Right lobe of liver (tissue), 4 donors: Measurements from ENCODE around the gene EML5.
A peak's percentile ranks its signal among the peaks of the same experiment; 100 is the strongest.

ENCODE experiments used
- POLR2A ChIP-seq: fragments of 450-650 bp; IDR thresholded peaks from one replicate; pipeline ENCODE4 v1.6.1; 2017; ENCODE audit warnings: antibody characterized with exemption, mild to moderate bottlenecking
- TF ChIP-seq, protein P1 (sequence below), 4 donors: fragments of 200-600 bp in 3 of 4; fragments of 450-650 bp in 1 of 4; IDR thresholded peaks; one replicate each; pipeline versions ENCODE4 v1.5.1 to v1.8.0; 2016 to 2022; ENCODE audit warnings: antibody characterized with exemption in 4 of 4, mild to moderate bottlenecking in 2 of 4
- donor health status: DM: no; HTN: no; CAD: no.
- donor health status: DM: no; HTN: no; CAD: no.
- donor health status: DM: no; HTN: yes; CAD: no.

- TF ChIP-seq, protein P1, sequence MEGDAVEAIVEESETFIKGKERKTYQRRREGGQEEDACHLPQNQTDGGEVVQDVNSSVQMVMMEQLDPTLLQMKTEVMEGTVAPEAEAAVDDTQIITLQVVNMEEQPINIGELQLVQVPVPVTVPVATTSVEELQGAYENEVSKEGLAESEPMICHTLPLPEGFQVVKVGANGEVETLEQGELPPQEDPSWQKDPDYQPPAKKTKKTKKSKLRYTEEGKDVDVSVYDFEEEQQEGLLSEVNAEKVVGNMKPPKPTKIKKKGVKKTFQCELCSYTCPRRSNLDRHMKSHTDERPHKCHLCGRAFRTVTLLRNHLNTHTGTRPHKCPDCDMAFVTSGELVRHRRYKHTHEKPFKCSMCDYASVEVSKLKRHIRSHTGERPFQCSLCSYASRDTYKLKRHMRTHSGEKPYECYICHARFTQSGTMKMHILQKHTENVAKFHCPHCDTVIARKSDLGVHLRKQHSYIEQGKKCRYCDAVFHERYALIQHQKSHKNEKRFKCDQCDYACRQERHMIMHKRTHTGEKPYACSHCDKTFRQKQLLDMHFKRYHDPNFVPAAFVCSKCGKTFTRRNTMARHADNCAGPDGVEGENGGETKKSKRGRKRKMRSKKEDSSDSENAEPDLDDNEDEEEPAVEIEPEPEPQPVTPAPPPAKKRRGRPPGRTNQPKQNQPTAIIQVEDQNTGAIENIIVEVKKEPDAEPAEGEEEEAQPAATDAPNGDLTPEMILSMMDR (IDR thresholded peaks at IDR 0.05) = no peak
- TF ChIP-seq POLR2A = peak; percentile 93
Observed at GRCh38 chr14:88562831-88563686, 229.7 kb downstream of the EML5 start, which contains the start of gene ZC3H14.
